Measurements from ENCODE around the gene RGS3.

Gene RGS3

DNA sequence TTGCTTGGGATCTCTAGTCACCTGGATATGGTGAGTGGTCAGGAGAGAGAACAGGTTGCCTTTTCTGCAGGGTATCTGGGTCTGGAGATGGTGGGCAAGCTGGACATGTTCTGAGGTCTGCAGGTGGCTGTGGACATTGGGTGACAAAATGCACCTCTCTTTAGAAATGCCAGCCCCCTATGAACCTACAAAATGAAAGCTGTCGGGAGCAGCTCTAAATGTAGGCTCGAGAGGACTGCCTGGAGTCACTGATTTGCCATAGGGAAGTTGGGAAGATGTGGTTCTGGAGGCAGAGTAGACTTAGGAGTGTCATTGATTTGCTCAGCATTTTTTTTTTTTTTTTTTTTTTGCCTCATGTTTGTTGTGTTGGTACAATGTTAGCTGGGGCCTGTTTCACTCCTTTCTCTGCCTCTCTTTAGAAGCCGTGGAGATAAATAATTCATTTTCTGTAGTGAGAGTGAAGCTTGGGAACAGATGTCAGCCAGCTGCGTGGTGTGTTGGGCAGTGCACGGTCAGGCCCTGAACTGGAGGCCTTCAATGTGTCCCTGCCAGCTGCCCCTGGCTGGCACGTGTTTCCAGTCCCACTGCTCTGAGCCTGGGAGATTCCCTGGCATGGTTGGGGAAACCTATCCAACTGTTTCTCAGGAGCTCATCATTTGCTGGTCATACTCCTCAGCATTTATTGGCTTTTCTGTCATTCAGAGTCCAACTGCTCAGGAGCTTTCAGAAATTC, 5.4 kb downstream of the RGS3 start:
- no peak for TF ChIP-seq TAF1 (IDR thresholded peaks at IDR 0.05; ENCODE audit: borderline replicate concordance, low read depth, low read length)
- no peak for TF ChIP-seq POLR2AphosphoS5 (IDR thresholded peaks at IDR 0.05; ENCODE audit: low read depth, low read length)
- no peak for TF ChIP-seq POLR2A (IDR thresholded peaks at IDR 0.05; ENCODE audit: low read depth, low read length)
- FAIRE-seq (no peak), DNase-seq (ENCODE audit: insufficient read length) (no peak)

DNA sequence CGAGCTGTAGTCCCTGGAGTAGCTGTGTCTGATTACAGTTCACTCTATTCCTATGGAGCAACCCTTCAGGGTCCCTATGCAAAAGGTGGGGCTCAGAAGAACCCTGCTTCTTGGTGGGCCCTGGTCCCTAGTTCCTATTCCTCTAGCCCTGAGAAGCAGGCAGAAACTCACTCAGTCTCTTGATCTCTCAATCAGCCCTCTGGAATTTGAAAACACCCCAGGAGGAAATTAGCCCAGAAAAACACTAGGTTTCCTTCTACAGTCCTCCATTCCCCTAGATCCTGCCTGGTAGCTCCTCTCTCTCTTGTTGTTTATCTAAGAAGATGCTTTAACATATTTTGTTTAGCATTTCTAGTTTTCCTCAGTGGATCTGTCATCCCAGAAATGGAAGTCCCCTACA, 7.6 kb downstream of the RGS3 start:
- DNase-seq (ENCODE audit: insufficient read length) (no peak), FAIRE-seq (no peak)
- TF ChIP-seq POLR2A (IDR thresholded peaks at IDR 0.05; ENCODE audit: low read depth, low read length) = no peak
- no peak for TF ChIP-seq TAF1 (IDR thresholded peaks at IDR 0.05; ENCODE audit: borderline replicate concordance, low read depth, low read length)
- TF ChIP-seq POLR2AphosphoS5 (IDR thresholded peaks at IDR 0.05; ENCODE audit: low read depth, low read length) = no peak

DNA sequence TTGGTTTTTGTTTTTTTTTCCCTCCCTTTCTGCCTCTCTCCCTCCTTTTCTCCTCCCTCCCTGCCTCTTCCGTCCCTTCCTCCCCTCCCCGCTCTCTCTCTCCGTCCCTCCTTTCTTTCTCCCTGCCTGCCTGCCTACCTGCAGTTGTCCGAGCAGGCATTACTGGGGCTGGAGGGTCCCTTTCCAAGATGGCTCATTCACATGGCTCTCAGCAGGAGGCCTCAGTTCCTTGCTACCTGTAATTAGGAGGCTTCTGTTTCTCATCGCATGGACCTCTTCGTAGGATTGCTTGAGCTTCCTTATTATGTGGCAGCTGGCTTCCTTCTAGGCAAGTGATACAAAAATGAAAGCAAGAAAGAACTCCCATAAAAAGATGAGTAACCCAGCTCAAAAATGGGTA, 8.0 kb downstream of the RGS3 start:
- TF ChIP-seq POLR2AphosphoS5 (IDR thresholded peaks at IDR 0.05; ENCODE audit: low read depth, low read length) = no peak
- TF ChIP-seq POLR2A (IDR thresholded peaks at IDR 0.05; ENCODE audit: low read depth, low read length) = no peak
- TF ChIP-seq TAF1 (IDR thresholded peaks at IDR 0.05; ENCODE audit: borderline replicate concordance, low read depth, low read length) = no peak
- DNase-seq (ENCODE audit: insufficient read length) (no peak), FAIRE-seq (no peak)

DNA sequence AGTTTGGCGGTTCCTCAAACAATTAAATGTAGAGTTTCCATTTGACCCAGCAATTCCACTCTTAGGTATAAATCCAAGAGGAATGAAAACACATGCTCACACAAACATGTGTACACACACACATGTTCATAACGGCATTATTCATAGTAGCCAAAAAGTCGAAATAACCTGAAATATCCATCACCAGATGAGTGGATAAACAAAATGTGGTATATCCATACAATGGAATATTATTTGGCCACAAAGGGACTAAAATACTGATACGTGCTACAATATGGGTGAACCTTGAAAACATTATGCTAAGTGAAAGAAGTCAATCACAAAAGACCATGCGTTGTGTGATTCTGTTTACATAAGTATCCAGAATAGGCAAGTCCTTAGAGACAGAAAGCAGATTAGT, 8.7 kb downstream of the RGS3 start:
- TF ChIP-seq TAF1 (IDR thresholded peaks at IDR 0.05; ENCODE audit: borderline replicate concordance, low read depth, low read length) (no peak), POLR2AphosphoS5 (IDR thresholded peaks at IDR 0.05; ENCODE audit: low read depth, low read length) (no peak), POLR2A (IDR thresholded peaks at IDR 0.05; ENCODE audit: low read depth, low read length) (no peak)
- peak; percentile 21 for FAIRE-seq
- no peak for DNase-seq (ENCODE audit: insufficient read length)

DNA sequence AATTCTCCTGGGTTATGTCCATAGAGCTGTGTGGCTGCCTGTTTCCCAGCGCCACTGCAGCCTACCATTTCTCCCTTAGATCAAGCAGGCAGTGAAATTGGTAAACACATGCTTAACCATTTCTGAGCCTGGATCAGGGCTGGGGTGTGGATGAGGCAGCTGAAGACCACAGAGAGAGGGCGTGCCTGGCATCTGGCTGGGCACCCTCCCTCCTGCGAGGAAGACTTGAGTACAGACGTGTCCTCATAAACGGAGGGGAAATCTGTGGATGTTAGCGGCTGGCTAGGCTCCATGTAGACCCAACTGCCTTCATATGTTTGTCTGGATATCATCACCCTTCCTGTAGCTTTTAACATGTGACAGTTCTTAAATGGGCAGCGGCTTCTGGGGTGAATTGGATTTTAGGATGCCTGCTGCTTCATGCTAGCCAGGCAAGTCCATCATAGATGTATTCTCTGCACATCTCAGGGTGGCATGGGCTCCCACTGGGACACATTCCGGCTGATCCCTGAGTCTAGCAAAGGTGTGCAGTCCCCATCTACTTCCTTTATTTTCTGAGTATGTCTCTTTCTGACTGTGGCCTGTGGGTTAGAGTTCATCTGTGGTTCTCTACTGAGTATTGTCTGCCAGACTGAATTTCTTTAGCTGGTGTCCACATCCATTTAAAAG, 11.0 kb downstream of the RGS3 start:
- FAIRE-seq (no peak), DNase-seq (ENCODE audit: insufficient read length) (no peak)
- TF ChIP-seq TAF1 (IDR thresholded peaks at IDR 0.05; ENCODE audit: borderline replicate concordance, low read depth, low read length) (no peak), POLR2A (IDR thresholded peaks at IDR 0.05; ENCODE audit: low read depth, low read length) (no peak), POLR2AphosphoS5 (IDR thresholded peaks at IDR 0.05; ENCODE audit: low read depth, low read length) (no peak)

DNA sequence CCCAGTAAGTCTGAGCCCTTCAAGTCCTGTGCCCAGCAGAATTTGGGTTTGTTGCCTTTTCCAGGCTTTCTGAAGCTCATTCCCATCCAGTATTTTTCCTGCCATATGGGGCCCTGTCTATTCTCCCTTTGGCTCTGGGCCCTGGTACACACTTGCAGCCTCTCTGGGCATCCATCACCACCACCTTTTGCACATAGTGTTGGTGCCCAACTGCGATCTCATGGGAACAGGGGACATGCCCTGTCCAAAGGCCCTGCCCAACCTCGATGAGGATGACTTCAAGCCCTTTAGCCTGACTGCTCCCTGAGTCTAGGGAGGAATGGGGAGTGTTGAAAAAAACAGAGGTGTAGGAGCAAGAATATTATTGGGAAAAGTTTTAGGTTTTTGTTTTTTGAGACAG, 11.5 kb downstream of the RGS3 start:
- DNase-seq (ENCODE audit: insufficient read length) = no peak
- FAIRE-seq = no peak
- TF ChIP-seq POLR2AphosphoS5 (IDR thresholded peaks at IDR 0.05; ENCODE audit: low read depth, low read length) (no peak), TAF1 (IDR thresholded peaks at IDR 0.05; ENCODE audit: borderline replicate concordance, low read depth, low read length) (no peak), POLR2A (IDR thresholded peaks at IDR 0.05; ENCODE audit: low read depth, low read length) (no peak)

DNA sequence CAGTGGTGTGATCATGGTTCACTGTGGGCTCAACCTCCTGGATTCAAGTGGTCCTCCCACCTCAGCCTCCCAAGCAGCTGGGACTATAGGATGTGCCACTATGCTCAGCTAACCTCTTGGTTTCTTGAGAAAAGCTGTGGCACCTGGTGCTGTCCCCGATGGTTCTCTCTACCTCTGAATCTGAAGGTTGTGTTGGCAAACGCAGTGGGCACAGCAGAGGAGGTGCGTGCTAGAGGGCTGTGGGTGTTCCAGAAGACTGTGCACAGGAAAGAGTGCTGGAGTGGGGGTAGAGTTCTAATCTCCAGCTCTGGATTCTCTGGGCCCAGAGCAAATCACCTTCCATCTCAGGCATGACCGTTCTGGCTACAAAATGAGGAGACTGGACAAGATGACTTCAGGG, 12.5 kb downstream of the RGS3 start:
- FAIRE-seq = no peak
- no peak for TF ChIP-seq POLR2A (IDR thresholded peaks at IDR 0.05; ENCODE audit: low read depth, low read length)
- TF ChIP-seq TAF1 (IDR thresholded peaks at IDR 0.05; ENCODE audit: borderline replicate concordance, low read depth, low read length) = no peak
- no peak for TF ChIP-seq POLR2AphosphoS5 (IDR thresholded peaks at IDR 0.05; ENCODE audit: low read depth, low read length)
- no peak for DNase-seq (ENCODE audit: insufficient read length)

DNA sequence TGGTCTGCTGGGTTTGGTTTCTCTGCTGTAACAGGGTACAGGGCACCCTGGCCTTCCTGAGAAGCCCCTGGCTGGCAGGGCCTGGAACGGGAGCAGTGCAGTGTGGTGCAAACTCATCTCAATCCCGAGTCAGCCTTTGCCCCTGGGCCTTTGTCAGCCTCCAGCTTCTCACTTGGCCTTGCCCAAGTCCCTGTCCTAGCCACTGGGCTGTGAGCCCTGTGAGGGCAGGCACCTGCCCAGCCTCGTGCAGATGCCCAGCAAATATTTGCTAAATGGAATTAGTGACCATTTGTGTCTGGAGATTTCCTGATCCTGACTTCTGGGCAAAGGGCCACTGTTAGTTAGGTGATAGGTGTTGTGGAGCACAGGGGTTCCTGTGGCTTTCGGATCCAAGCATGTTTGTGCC, 13.0 kb downstream of the RGS3 start:
- DNase-seq (ENCODE audit: insufficient read length) = no peak
- no peak for FAIRE-seq
- TF ChIP-seq TAF1 (IDR thresholded peaks at IDR 0.05; ENCODE audit: borderline replicate concordance, low read depth, low read length) = no peak
- no peak for TF ChIP-seq POLR2AphosphoS5 (IDR thresholded peaks at IDR 0.05; ENCODE audit: low read depth, low read length)
- no peak for TF ChIP-seq POLR2A (IDR thresholded peaks at IDR 0.05; ENCODE audit: low read depth, low read length)

DNA sequence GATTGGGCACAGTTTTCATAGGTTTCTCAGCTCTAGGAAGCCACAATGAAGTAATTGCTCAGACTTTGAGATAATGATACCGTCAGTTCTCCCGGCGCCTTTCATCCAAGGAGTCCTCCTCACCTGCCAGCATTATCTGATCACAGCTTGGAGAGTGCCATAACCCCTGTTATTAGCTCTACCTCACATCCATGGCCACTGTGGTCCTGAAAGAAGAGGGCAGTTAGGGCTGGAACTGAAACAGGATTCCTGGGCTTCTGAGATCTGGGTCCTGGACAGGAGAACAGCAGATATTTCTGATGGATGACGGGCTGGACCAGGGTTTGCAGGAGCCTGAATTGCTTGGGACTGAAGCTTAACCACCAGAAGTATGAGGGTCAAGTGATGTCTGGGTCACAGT, 13.5 kb downstream of the RGS3 start:
- DNase-seq (ENCODE audit: insufficient read length) (no peak), FAIRE-seq (no peak)
- TF ChIP-seq POLR2A (IDR thresholded peaks at IDR 0.05; ENCODE audit: low read depth, low read length) = no peak
- TF ChIP-seq TAF1 (IDR thresholded peaks at IDR 0.05; ENCODE audit: borderline replicate concordance, low read depth, low read length) = no peak
- TF ChIP-seq POLR2AphosphoS5 (IDR thresholded peaks at IDR 0.05; ENCODE audit: low read depth, low read length) = no peak

DNA sequence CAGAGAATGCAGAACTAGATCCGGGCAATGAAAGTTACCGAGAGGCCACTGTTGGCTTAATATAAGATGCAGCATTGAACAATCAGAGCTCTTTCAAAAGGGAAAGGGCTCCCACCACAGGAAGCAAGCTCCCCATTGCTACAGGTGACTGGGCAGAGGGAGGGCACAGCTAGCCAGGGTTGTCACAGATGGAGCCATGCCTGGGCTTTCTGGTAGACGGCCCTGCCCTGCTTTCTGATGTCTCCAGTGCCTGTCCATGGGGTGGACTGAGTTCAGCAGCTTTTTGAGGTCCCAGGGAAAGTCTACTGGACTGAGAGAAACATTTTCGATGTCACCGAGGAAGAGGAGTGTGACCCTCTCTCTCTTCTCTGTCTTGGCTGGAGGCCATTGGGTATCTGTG, 14.1 kb downstream of the RGS3 start:
- FAIRE-seq (no peak), DNase-seq (ENCODE audit: insufficient read length) (no peak)
- TF ChIP-seq POLR2AphosphoS5 (IDR thresholded peaks at IDR 0.05; ENCODE audit: low read depth, low read length) (no peak), POLR2A (IDR thresholded peaks at IDR 0.05; ENCODE audit: low read depth, low read length) (no peak), TAF1 (IDR thresholded peaks at IDR 0.05; ENCODE audit: borderline replicate concordance, low read depth, low read length) (no peak)

DNA sequence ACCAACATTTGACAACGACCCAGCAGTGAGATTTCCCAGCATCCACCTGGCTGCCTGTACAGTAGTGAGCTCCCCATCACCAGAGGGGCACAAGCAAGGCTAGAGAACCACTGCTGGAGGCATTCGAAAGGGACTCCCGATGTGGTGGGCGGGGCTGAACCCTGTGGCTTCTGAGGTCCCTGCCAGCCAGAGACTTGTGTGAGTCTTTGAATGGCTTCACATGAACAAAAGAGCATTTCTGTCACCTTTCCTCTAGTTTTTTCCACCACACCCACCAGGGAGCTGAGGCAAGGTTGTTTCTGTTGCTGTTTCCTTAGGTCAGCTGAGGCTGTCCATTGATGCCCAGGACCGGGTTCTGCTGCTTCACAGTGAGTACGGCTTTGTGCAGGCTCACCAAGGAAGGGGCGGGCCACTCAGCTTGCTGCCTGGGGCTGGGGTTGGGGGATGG, 15.7 kb downstream of the RGS3 start:
- FAIRE-seq (no peak), DNase-seq (ENCODE audit: insufficient read length) (no peak)
- TF ChIP-seq POLR2AphosphoS5 (IDR thresholded peaks at IDR 0.05; ENCODE audit: low read depth, low read length) (no peak), TAF1 (IDR thresholded peaks at IDR 0.05; ENCODE audit: borderline replicate concordance, low read depth, low read length) (no peak), POLR2A (IDR thresholded peaks at IDR 0.05; ENCODE audit: low read depth, low read length) (no peak)

DNA sequence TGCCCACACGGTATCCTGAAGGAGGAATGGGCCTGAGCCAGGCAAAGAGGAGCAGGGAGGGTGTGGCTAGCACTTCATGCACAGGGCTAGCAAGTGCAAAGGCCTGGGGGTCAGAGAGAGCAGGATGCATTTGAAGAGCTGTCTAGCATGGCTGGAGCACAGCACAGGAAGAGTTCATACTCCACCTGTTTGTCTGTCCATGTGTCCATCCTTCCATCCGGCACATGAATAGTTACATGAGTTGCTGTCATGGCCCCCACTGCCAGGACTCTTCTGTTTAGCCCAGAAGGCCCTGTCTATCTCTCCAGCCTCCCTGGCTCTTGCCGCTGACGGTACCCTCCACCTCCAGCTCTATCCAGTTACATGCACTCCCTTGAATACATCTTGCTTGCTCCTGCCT, 17.1 kb downstream of the RGS3 start:
- no peak for DNase-seq (ENCODE audit: insufficient read length)
- TF ChIP-seq TAF1 (IDR thresholded peaks at IDR 0.05; ENCODE audit: borderline replicate concordance, low read depth, low read length) (no peak), POLR2A (IDR thresholded peaks at IDR 0.05; ENCODE audit: low read depth, low read length) (no peak), POLR2AphosphoS5 (IDR thresholded peaks at IDR 0.05; ENCODE audit: low read depth, low read length) (no peak)
- no peak for FAIRE-seq
